Liver (tissue), 9 donors: ENCODE data around the gene HOOK1. TPM values are rescaled to one million over a fixed set of nuclear protein-coding genes. Genes with fewer than 3 reads are reported as not detected.

Source experiments
- DNase-seq: peaks from one replicate; pipeline ENCODE4 v3.0.0-alpha.2; 2017; ENCODE audit warnings: low spot score
- H3K27ac ChIP-seq, 2 donors: one replicate each; pipeline ENCODE4 v1.7.0; 2013; ENCODE audit warnings: inconsistent platforms in 2 of 2, low read length in 2 of 2, control low read depth in 1 of 2, low read depth in 1 of 2, mild to moderate bottlenecking in 1 of 2
- H3K27me3 ChIP-seq, 4 donors: one replicate each; pipeline versions ENCODE4 v1.6.1 to v1.7.0; 2013; ENCODE audit warnings: low read length in 3 of 4, inconsistent platforms in 1 of 4, mild to moderate bottlenecking in 1 of 4, moderate library complexity in 1 of 4; ENCODE audit not compliant: control insufficient read depth in 4 of 4, insufficient read depth in 4 of 4
- H3K36me3 ChIP-seq, 4 donors: one replicate each; pipeline versions ENCODE4 v1.6.1 to v1.7.0; 2013; ENCODE audit warnings: low read length in 3 of 4, mild to moderate bottlenecking in 3 of 4, low read depth in 1 of 4, moderate library complexity in 1 of 4; ENCODE audit not compliant: control insufficient read depth in 4 of 4, insufficient read depth in 3 of 4
- H3K4me1 ChIP-seq, 4 donors: one replicate each; pipeline versions ENCODE4 v1.6.1 to v1.7.0; 2013; ENCODE audit warnings: low read length in 3 of 4, mild to moderate bottlenecking in 3 of 4, moderate library complexity in 1 of 4; ENCODE audit not compliant: control insufficient read depth in 4 of 4, insufficient read depth in 4 of 4
- H3K4me3 ChIP-seq, 3 donors: one replicate each; pipeline versions ENCODE4 v1.6.1 to v1.7.0; 2013; ENCODE audit warnings: low read length in 3 of 3, control low read depth in 1 of 3, low read depth in 1 of 3, mild to moderate bottlenecking in 1 of 3
- H3K9ac ChIP-seq, 2 donors: one replicate each; pipeline ENCODE4 v1.7.0; 2013; ENCODE audit warnings: low read length in 2 of 2, mild to moderate bottlenecking in 2 of 2, moderate library complexity in 2 of 2, control low read depth in 1 of 2, low read depth in 1 of 2
- H3K9me3 ChIP-seq, 4 donors: one replicate each; pipeline versions ENCODE4 v1.6.1 to v1.7.0; 2013; ENCODE audit warnings: low read length in 3 of 4; ENCODE audit not compliant: control insufficient read depth in 4 of 4
- EGR1 ChIP-seq, 2 donors: IDR thresholded peaks; 2 replicates each; pipeline ENCODE4 v1.6.1; 2016 to 2018; ENCODE audit warnings: antibody characterized with exemption in 2 of 2, low read depth in 2 of 2
- FOXA1 ChIP-seq: IDR thresholded peaks from 2 replicates; pipeline ENCODE4 v1.6.1; 2016; ENCODE audit warnings: antibody characterized with exemption
- FOXA2 ChIP-seq: IDR thresholded peaks from 2 replicates; pipeline ENCODE4 v1.6.1; 2016; ENCODE audit warnings: antibody characterized with exemption
- GABPA ChIP-seq, 2 donors: IDR thresholded peaks in 1 of 2; conservative IDR thresholded peaks in 1 of 2; 2 replicates each; pipeline ENCODE4 v1.6.1; 2016; ENCODE audit warnings: antibody characterized with exemption in 2 of 2, mild to moderate bottlenecking in 1 of 2, moderate library complexity in 1 of 2
- HNF4A ChIP-seq, 2 donors: conservative IDR thresholded peaks; 2 replicates each; pipeline ENCODE4 v1.6.1; 2016; ENCODE audit warnings: antibody characterized with exemption in 2 of 2, mild to moderate bottlenecking in 2 of 2
- HNF4G ChIP-seq: IDR thresholded peaks from 2 replicates; pipeline ENCODE4 v1.6.1; 2016; ENCODE audit warnings: antibody characterized with exemption
- JUND ChIP-seq, 2 donors: IDR thresholded peaks; 2 replicates each; pipeline ENCODE4 v1.6.1; 2016; ENCODE audit warnings: antibody characterized with exemption in 2 of 2
- NR2F2 ChIP-seq: IDR thresholded peaks from 2 replicates; pipeline ENCODE4 v1.6.1; 2016; ENCODE audit warnings: antibody characterized with exemption
- RAD21 ChIP-seq, 2 donors: IDR thresholded peaks; 2 replicates each; pipeline ENCODE4 v1.6.1; 2016; ENCODE audit warnings: antibody characterized with exemption in 2 of 2, mild to moderate bottlenecking in 2 of 2
- REST ChIP-seq: IDR thresholded peaks from 2 replicates; pipeline ENCODE4 v1.6.1; 2016; ENCODE audit warnings: antibody characterized with exemption, mild to moderate bottlenecking
- RXRA ChIP-seq, 2 donors: IDR thresholded peaks; 2 replicates each; pipeline ENCODE4 v1.6.1; 2017 to 2018; ENCODE audit warnings: antibody characterized with exemption in 2 of 2, mild to moderate bottlenecking in 1 of 2
- SP1 ChIP-seq: IDR thresholded peaks from 2 replicates; pipeline ENCODE4 v1.6.1; 2018; ENCODE audit warnings: antibody characterized with exemption, mild to moderate bottlenecking
- TAF1 ChIP-seq: conservative IDR thresholded peaks from 2 replicates; pipeline ENCODE4 v1.6.1; 2016; ENCODE audit warnings: antibody characterized with exemption, mild to moderate bottlenecking
- YY1 ChIP-seq: IDR thresholded peaks from 2 replicates; pipeline ENCODE4 v1.6.1; 2016; ENCODE audit warnings: antibody characterized with exemption, mild to moderate bottlenecking
- ZBTB33 ChIP-seq: IDR thresholded peaks from 2 replicates; pipeline ENCODE4 v1.6.1; 2016; ENCODE audit warnings: antibody characterized with exemption
- WGBS: extraction: QIAGEN DNeasy Blood & Tissue Kit; methylation state at CpG from one replicate; pipeline ENCODE4 v1.1.7; 2013; 5-methylcytosine and 5-hydroxymethylcytosine counted together
- polyA plus RNA-seq, 2 donors: library from polyadenylated mRNA; stranded (reverse) in 1 of 2; unstranded in 1 of 2; fragments of 200-250 nt in 1 of 2; fragments of >200 nt in 1 of 2; fragmentation: Nextera tagmentation in 1 of 2; extraction: Ambion mirVana in 1 of 2; gene quantifications; one replicate each; pipeline versions ENCODE4 v1.2.1 to v1.2.3, GENCODE V29; 2013 to 2015
- total RNA-seq, 2 donors: library from RNA; depleted of rRNA; stranded (reverse); fragments of >200 nt; gene quantifications; one replicate each; pipeline ENCODE4 v1.2.3, GENCODE V29; 2014
- TF ChIP-seq, protein P1 (sequence below): IDR thresholded peaks from 2 replicates; pipeline ENCODE4 v1.6.1; 2016; ENCODE audit warnings: antibody characterized with exemption
- TF ChIP-seq, protein P2 (sequence below): IDR thresholded peaks from 2 replicates; pipeline ENCODE4 v1.6.1; 2016; ENCODE audit warnings: antibody characterized with exemption
- TF ChIP-seq, protein P3 (sequence below): fragments of 150-350 bp; IDR thresholded peaks from 2 replicates; pipeline ENCODE4 v1.5.1; 2017; ENCODE audit warnings: improper control_type of control experiment, low read depth, low read length; ENCODE audit not compliant: missing input control
- donor health status: healthy.
- donor health status: healthy.
- donor health status: healthy.
- donor health status: healthy.
- donor health status: healthy.

Gene HOOK1
- total and polyA plus RNA-seq, 4 donors, result 10.3 to 33.4 (median 17.5) TPM

- Histone ChIP-seq H3K36me3 (peaks cover 0 to 5% (median 3%) of the 10 kb centered on the region in 4 donors), H3K27me3 (no peaks in the 10 kb centered on the region), H3K9ac (no peak overlapping the region), H3K4me3 (no peak overlapping the region), H3K27ac (no peak overlapping the region), H3K4me1 (peaks cover 0 to 3% (median 0%) of the 10 kb centered on the region in 4 donors), H3K9me3 (no peaks in the 10 kb centered on the region)
- WGBS, result 97% methylated on average over 4 of the region's 4 CpGs
- no peak for DNase-seq
- TF ChIP-seq FOXA2 (no peak), RAD21 (IDR thresholded peaks at IDR 0.05) (no peak), REST (no peak), EGR1 (IDR thresholded peaks at IDR 0.05; ENCODE audit: low read depth in 2 of 2) (no peak), HNF4A (conservative IDR thresholded peaks at IDR 0.05) (no peak), HNF4G (no peak)
- TF ChIP-seq, protein P1, sequence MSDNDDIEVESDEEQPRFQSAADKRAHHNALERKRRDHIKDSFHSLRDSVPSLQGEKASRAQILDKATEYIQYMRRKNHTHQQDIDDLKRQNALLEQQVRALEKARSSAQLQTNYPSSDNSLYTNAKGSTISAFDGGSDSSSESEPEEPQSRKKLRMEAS, result no peak
Measured at GRCh38 chr1:59769736-59770095, 45.0 kb upstream of the HOOK1 start.

DNA sequence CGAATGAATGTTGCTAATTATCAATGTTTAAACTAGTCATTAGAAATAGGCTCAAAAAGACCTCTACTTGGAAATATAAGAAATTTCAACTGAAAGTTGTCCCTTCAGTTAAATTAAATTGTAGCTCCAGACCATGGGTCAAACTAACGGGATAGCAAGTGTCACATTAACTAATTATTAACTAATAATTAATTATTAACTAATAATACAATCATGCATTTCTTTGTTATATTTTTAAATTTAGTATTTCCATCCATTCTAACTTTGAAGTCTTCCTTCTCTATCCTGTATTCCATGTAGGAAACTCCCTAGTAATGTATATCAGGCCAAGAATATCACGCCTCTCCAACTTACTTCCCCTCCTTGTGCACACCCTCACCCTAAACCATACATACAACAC is 43.4 kb upstream of the HOOK1 start:
- no peaks in the 10 kb centered on the region for H3K27me3 ChIP-seq
- no peak overlapping the region for H3K4me3 ChIP-seq
- 81% methylated on average over 3 of the region's 3 CpGs for WGBS
- H3K36me3 ChIP-seq, result no peaks in the 10 kb centered on the region
- no peak overlapping the region for H3K9ac ChIP-seq
- no peak overlapping the region for H3K27ac ChIP-seq
- TF ChIP-seq YY1, result no peak
- no peak for TF ChIP-seq FOXA2
- TF ChIP-seq GABPA (IDR thresholded peaks at IDR 0.05 in 1 of 2, conservative IDR thresholded peaks at IDR 0.05 in 1 of 2), result no peak
- TF ChIP-seq RAD21 (IDR thresholded peaks at IDR 0.05), result no peak
- TF ChIP-seq, protein P2, sequence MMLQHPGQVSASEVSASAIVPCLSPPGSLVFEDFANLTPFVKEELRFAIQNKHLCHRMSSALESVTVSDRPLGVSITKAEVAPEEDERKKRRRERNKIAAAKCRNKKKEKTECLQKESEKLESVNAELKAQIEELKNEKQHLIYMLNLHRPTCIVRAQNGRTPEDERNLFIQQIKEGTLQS, result no peak
- no peak for TF ChIP-seq SP1
- TF ChIP-seq RXRA (IDR thresholded peaks at IDR 0.05), result no peak
- TF ChIP-seq ZBTB33, result no peak
- no peak for TF ChIP-seq HNF4A (conservative IDR thresholded peaks at IDR 0.05)
- no peak for TF ChIP-seq TAF1
- TF ChIP-seq, protein P1, result no peak
- TF ChIP-seq FOXA1, result no peak
- no peak for TF ChIP-seq NR2F2
- no peak for TF ChIP-seq JUND (IDR thresholded peaks at IDR 0.05)
- TF ChIP-seq, protein P3, sequence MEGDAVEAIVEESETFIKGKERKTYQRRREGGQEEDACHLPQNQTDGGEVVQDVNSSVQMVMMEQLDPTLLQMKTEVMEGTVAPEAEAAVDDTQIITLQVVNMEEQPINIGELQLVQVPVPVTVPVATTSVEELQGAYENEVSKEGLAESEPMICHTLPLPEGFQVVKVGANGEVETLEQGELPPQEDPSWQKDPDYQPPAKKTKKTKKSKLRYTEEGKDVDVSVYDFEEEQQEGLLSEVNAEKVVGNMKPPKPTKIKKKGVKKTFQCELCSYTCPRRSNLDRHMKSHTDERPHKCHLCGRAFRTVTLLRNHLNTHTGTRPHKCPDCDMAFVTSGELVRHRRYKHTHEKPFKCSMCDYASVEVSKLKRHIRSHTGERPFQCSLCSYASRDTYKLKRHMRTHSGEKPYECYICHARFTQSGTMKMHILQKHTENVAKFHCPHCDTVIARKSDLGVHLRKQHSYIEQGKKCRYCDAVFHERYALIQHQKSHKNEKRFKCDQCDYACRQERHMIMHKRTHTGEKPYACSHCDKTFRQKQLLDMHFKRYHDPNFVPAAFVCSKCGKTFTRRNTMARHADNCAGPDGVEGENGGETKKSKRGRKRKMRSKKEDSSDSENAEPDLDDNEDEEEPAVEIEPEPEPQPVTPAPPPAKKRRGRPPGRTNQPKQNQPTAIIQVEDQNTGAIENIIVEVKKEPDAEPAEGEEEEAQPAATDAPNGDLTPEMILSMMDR, result no peak
- no peak for DNase-seq
- peaks cover 0 to 3% (median 0%) of the 10 kb centered on the region in 4 donors for H3K4me1 ChIP-seq
- no peaks in the 10 kb centered on the region for H3K9me3 ChIP-seq
